Measurements from ENCODE around the gene RAP2B.

GRCh38 chr3:153166206-153166605, 4.2 kb downstream of the RAP2B start:
- TF ChIP-seq JUN (CRISPR knock-in tag; IDR thresholded peaks at IDR 0.05) (no peak), POLR2AphosphoS5 (IDR thresholded peaks at IDR 0.05; ENCODE audit: low read depth, low read length) (no peak), POLR2A (IDR thresholded peaks at IDR 0.05; ENCODE audit: insufficient read depth in 1 of 2, low read depth in 2 of 2, low read length in 2 of 2) (no peak), CTCF (CRISPR knock-in tag; IDR thresholded peaks at IDR 0.05) (no peak), DNMT3B (CRISPR knock-in tag; conservative IDR thresholded peaks at IDR 0.05) (no peak), THAP7 (CRISPR knock-in tag; IDR thresholded peaks at IDR 0.05) (no peak), KAT8 (CRISPR knock-in tag; IDR thresholded peaks at IDR 0.05) (no peak), IRX3 (CRISPR knock-in tag; IDR thresholded peaks at IDR 0.05; ENCODE audit: borderline replicate concordance, low read depth) (no peak)
